ENCODE results near the gene C2orf72.

Gene C2orf72

GRCh38 chr2:231036131-231036530, 1.2 kb upstream of the C2orf72 start:
- no peak for TF ChIP-seq CTCF (IDR thresholded peaks at IDR 0.05; ENCODE audit: insufficient read depth, low read depth, low read length, missing control alignments)
- DNase-seq (ENCODE audit: low read depth) = no peak
- no peak overlapping the region for H3K4me3 ChIP-seq (ENCODE audit: low read depth, low read length)

GRCh38 chr2:231036578-231037106, 681 bp upstream of the C2orf72 start:
- DNase-seq (ENCODE audit: low read depth) = no peak
- TF ChIP-seq CTCF (IDR thresholded peaks at IDR 0.05; ENCODE audit: insufficient read depth, low read depth, low read length, missing control alignments) = no peak
- H3K4me3 ChIP-seq (ENCODE audit: low read depth, low read length) = no peak overlapping the region

GRCh38 chr2:231037731-231038482, 584 bp downstream of the C2orf72 start:
- DNase-seq (ENCODE audit: low read depth) = peak; percentile 18
- TF ChIP-seq CTCF (IDR thresholded peaks at IDR 0.05; ENCODE audit: insufficient read depth, low read depth, low read length, missing control alignments) = no peak
- peak overlapping the region; percentile 31; the same call in 1 of the 2 replicates for H3K4me3 ChIP-seq (ENCODE audit: low read depth, low read length)

- no peak for DNase-seq (ENCODE audit: low read depth)
- TF ChIP-seq CTCF (IDR thresholded peaks at IDR 0.05; ENCODE audit: insufficient read depth, low read depth, low read length, missing control alignments) = no peak
- no peak overlapping the region for H3K4me3 ChIP-seq (ENCODE audit: low read depth, low read length)
Measured at GRCh38 chr2:231038483-231039293, 1.4 kb downstream of the C2orf72 start.

GRCh38 chr2:231039294-231039664, 2.0 kb downstream of the C2orf72 start:
- H3K4me3 ChIP-seq (ENCODE audit: low read depth, low read length) = no peak overlapping the region
- DNase-seq (ENCODE audit: low read depth) = no peak
- TF ChIP-seq CTCF (IDR thresholded peaks at IDR 0.05; ENCODE audit: insufficient read depth, low read depth, low read length, missing control alignments) = no peak

GRCh38 chr2:231039821-231040364, 2.6 kb downstream of the C2orf72 start:
- no peak for DNase-seq (ENCODE audit: low read depth)
- H3K4me3 ChIP-seq (ENCODE audit: low read depth, low read length) = no peak overlapping the region
- no peak for TF ChIP-seq CTCF (IDR thresholded peaks at IDR 0.05; ENCODE audit: insufficient read depth, low read depth, low read length, missing control alignments)

Measured in GM12865 (cell line).